HG03558 (cell line): ENCODE measurements around the gene EMSY.
"Not testable (repeated sequence)": the region's sequence is repeated elsewhere in the genome, so short reads cannot be mapped to it uniquely, and the experiment has no call there.

Source experiments
- ATAC-seq: cut with Tn5 transposase; IDR thresholded peaks from one replicate; pipeline ENCODE4 v1.9.1; 2021; ENCODE audit warnings: moderate number of reproducible peaks; ENCODE audit not compliant: unreplicated experiment; ENCODE audit errors: extremely low read depth

EMSY gene

GRCh38 chr11:76589964-76590950, 145.4 kb downstream of the EMSY start:
- ATAC-seq = no peak

GRCh38 chr11:76591416-76591815, 146.6 kb downstream of the EMSY start:
- no peak for ATAC-seq

DNA sequence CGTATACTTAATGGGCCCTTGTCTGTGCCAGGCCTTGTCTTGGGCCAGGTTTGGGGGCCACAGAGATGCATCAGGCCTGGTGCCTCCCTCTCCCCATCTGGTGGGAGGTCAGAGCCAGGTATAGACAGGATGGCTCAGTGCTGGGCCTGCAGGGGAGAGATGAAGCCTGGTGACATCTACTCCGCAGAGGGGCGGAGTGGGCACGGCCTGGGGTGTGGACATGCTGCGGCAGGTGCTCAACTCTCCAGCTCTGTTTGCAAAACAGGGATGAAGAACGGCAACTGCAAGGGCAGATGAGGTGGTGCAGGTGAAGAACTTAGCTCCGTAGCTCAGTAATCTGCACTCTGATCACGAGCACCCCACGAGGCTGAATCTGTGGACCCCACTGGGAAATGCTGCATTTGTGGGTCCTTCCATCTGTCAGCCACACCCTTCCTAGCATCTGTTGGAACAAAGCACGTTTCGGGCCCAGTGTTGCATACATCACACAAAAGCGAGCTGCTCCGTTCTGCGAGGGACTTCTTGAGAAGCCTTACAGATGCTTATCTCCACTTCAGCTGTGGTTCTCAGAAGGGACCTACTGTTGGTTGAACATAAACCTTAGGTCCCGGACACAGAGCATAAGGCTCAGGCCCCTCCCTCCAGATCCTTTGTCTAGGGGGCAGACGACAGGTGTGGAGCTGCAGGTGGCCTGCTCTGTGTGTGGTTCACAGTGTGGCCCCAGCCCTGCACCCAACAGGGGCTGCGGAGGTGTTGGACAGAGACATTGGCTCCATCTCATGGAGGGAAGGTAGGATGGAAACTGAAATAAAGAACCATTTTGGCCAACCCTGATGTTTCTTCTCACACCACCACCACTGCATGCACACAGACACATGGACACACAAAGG, 147.5 kb downstream of the EMSY start:
- no peak for ATAC-seq

GRCh38 chr11:76592961-76593360, 148.1 kb downstream of the EMSY start:
- no peak for ATAC-seq

GRCh38 chr11:76595091-76595490, 150.3 kb downstream of the EMSY start:
- ATAC-seq = not testable (repeated sequence)

DNA sequence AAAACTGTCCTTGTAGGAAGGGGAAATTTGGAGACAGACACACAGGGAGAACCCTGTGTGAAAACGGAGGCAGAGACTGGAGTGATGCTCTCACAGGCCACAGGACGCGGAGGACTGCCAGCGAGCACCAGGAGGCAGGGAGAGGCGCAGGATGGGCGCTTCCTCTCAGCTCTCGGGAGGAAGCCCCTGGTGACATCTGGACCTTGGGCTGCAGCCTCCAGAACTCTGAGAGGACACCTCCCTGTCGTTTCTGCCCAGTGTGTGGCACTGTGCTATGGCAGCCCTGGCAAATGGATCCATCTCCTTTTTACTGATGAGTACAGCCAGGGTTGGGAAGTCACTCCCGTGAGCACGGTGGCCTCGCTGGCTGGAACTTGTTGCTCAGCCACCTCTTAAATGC, 151.8 kb downstream of the EMSY start:
- no peak for ATAC-seq

GRCh38 chr11:76597533-76598425, 153.0 kb downstream of the EMSY start:
- ATAC-seq = no peak

GRCh38 chr11:76598426-76598839, 153.6 kb downstream of the EMSY start:
- ATAC-seq = no peak

- no peak for ATAC-seq
Measured at GRCh38 chr11:76599041-76600013, 154.5 kb downstream of the EMSY start.

DNA sequence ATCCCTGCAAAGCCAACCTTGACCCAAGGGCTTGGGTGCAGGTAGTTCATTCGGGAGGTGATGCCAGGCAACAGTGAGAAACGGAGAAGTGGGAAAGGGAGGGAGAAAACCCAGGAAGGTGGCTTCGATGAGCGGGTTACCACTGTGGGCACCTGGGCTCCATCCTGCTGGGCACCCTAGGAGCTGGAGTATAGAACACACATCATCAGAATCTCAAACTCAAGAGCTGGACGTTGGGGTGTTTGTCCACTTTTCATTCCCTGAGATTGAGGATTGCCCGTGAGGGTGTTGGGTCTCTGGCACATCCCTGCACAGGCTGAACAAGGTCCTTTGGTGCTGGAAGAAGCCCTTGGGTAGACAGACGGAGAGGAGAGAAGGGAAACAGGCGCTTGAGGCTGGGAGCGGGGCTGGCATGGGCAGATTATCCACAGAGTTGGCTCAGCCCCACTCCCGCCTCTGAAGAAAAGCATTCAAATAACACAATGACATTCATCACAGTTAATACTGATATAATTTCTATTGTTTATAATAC, 155.4 kb downstream of the EMSY start:
- ATAC-seq = no peak

GRCh38 chr11:76601272-76601671, 156.5 kb downstream of the EMSY start:
- no peak for ATAC-seq

DNA sequence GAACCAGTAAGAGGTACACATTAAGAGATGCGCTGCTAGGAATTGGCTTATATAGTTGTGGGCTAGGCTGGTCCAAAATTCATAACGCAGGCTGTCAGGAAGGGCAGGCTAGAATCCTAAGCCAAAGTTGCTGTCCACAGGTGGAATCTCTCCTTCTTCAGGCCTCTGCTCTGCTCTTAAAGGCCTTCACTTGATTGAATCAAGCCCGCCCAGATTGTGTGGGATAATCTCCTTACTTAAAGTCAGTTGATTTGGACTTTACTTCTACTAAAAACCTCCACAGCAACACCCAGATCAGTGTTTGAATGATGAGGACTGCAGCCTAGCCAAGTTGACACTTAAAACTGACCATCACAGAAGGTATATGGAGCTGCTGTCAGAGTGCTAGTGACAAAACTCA, 156.9 kb downstream of the EMSY start:
- ATAC-seq = no peak

DNA sequence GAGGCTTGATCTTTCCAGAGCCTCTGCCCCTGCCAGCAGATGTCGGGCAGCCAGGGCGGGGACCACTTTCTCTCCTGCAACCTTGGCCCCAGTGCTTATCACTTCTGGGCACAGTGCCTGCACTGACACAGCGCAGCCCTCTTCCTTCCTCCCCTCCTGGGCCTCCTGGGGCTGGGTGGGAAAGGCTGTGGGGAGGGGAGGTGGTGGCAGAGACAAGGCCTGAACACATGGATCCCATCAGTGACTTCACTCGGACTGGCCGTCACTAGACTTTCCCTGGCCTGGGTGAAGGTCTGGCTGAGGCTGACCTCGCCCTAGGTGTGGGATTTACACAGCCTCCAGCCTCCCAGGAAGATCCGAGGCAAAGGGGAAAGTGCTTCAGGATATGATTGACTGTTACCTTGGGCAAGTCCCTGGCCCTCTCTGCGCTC, 157.6 kb downstream of the EMSY start:
- no peak for ATAC-seq
